ENCODE measurements around the gene ERAL1.
"Not testable (repeated sequence)": the region's sequence is repeated elsewhere in the genome, so short reads cannot be mapped to it uniquely, and the experiment has no call there.

Gene ERAL1

DNA sequence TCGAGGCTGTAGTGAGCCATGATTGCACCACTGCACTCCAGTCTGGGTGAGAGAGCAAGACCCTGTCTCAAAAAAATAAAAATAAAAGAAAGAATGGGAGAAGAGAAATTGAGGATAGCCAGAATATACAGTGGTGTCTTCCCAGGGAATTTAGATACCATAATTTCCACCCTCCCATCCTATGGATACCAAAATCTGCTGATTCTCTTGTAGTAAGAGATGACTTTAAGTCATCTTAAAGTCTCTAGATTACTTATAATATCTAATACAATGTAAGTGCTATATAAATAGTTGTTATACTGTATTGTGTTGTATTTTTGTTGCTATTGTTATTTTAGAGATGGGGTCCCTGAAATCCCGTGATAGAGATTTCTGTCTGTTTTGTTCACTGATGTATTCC is 1.5 kb upstream of the ERAL1 start:
- DNase-seq (ENCODE audit: low spot score) = no peak

DNA sequence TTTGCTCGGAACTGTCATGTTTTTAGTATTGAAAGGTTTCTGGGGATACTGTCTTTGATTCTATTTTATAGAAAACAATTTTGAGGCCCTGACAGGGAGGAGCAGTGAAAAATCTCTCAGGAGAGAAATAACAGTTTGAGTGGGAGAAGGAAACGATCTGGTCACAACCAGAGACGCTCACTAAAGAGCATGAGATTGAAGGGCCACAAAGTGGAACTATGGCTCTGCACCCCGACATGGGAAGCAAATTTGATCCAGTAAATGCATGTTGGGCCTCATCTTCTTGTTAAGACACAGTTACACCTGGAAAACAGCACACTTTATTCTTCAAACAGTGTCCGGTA is 492 bp downstream of the ERAL1 start:
- DNase-seq (ENCODE audit: low spot score) = no peak

DNA sequence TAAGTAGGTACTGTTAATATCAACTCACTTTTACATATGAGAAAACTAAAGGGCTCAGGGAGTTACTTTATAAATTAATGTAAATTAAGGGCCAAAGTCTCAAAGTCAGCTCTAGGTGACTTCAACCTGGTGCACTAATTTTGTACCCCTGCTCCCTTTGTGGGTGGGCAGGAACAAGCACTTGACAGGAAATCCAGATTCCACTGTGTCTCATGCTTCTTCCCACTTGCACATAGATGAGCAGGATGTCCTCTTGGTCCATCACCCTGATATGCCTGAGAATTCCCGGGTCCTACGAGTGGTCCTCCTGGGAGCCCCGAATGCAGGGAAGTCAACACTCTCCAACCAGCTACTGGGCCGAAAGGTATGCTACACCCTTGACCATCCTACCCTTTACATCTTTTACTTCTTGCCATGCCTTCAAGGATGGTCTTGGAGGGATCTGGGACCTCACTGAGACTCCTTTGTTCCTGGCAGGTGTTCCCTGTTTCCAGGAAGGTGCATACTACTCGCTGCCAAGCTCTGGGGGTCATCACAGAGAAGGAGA is 1.3 kb downstream of the ERAL1 start:
- DNase-seq (ENCODE audit: low spot score) = no peak

DNA sequence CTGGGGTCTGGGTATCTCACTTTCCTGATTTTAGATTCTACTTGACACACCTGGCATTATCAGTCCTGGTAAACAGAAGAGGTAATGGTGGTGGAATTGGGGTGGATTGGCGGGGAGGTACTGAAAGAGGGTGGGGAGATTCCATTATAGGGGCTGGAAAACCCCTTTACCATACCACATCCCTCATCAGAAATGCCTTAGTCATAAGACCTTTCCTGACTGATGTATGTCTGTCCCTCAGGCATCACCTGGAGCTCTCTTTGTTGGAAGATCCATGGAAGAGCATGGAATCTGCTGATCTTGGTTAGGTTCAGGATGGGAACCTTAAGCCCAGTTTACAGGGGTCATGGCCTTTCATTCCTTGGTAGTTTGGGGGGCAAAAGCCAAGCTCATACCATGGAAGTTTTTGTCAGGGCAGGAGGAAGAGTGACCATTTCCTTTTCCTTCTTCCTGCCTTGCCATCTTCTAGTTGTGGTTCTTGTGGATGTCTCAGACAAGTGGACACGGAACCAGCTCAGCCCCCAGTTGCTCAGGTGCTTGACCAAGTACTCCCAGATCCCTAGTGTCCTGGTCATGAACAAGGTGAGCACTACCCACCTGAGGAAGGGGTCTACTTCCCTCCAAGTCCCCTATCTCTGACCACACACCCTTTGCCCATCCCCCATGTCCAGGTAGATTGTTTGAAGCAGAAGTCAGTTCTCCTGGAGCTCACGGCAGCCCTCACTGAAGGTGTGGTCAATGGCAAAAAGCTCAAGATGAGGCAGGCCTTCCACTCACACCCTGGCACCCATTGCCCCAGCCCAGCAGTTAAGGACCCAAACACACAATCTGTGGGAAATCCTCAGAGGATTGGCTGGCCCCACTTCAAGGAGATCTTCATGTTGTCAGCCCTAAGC is 3.3 kb downstream of the ERAL1 start:
- no peak for DNase-seq (ENCODE audit: low spot score)

DNA sequence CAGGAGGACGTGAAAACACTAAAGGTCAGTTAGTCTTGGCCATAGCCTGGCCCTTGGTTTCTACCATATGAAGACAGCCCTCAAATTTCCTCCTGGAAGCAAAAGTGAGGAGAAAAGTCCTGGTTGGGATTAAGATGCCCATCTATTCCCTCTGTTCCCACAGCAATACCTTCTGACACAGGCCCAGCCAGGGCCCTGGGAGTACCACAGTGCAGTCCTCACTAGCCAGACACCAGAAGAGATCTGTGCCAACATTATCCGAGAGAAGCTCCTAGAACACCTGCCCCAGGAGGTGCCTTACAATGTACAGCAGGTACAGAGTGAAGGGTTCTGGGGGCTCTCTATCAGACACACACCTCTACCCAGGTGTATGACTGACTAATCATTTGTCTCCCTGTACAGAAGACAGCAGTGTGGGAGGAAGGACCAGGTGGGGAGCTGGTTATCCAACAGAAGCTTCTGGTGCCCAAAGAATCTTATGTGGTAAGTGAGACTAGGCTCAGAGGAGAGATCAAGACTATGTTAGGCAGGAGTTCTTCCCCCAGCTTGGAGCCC is 4.1 kb downstream of the ERAL1 start:
- DNase-seq (ENCODE audit: low spot score) = no peak

DNA sequence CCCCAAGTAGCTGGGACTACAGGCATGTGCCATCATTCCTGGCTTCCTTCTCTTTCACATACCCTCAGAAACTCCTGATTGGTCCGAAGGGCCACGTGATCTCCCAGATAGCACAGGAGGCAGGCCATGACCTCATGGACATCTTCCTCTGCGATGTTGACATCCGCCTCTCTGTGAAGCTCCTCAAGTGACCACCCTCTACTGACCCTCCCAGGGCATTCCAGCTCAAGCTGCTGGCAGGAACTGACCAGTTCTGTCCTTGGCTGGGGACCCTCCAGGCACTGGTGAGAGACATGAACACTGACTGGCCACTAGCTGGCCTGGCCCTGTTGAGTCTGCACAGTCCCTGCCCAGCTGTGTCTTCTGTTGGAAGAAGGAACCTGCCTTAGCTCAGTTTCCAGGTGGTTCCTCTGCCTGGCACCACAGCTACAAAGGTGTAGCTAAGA is 5.6 kb downstream of the ERAL1 start:
- no peak for DNase-seq (ENCODE audit: low spot score)

DNA sequence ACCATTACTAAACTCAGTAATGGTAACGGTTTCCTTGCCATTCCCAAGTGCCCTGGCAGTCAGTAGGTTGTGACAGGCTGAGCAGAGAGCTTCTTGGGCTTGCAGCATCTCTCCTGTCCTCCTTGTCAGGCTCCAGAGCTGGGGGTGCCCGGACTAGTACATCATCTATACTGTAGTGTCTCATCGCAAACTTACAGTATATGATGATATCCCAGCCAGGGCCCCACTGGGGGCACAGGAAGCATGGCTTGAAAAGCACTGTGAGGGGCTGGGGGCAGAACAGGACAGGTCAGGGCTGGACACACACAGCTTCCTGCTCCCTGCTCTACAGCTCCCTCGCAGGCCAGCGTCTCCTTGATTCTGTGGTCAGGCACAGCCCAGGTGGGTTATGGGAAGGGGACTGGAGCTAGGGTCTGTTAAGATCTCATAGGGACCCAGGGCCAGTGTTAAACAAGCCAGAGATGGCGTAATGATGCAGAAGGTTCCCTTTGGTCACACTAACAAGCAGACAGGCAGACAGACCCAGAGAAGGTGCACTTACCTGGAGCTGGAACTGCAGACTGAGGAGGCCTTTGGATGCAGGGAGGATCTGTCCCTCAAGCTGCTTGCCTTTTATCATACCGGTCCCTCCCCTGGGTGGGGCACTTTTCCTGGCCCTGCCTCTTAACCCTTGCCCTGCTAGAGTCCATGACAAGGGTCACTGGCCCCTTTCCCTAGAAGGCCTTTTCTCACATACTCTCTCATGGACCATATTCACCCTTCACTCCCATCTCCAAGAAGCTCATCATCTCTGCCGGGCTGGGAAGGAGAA is 6.8 kb downstream of the ERAL1 start:
- DNase-seq (ENCODE audit: low spot score) = no peak

DNA sequence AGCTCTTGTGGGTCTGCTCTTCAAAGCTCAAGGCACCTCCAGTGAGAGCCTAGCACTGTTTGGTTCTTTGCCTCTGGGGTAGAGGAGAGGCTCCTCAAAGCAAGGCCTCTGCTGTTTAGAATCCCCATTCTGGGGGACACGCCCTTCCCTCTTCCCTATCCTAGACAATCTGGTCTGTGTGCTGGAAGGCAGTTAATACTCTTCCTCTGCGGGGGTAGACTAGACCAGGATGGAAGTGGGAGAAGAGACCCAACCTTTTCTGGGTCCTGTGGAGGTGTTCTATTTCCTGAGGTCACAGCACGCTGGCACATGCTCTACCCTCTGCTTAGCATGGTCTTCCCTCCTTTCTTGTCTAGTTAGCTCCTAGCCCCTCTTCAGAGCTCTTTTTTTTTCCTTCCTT is 7.7 kb downstream of the ERAL1 start:
- no peak for DNase-seq (ENCODE audit: low spot score)

DNA sequence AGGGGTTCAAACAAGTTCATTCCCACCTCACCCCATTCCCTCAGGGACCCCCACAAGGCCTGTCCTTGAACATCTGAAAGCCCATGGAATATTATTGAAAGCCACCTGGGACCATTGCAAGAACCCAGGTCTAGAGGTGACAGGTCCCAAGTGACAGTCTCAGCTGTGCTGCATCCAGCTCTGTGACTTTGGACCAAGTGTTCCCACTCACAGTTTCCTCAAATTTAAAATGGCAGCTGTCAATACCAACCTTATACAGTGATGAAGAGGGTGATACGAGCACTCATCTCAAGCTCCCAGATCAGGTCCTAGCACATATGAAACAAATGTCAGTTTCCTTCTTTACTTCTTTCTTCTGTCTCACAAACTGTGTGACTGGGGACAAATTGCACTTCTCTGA is 9.1 kb downstream of the ERAL1 start:
- no peak for DNase-seq (ENCODE audit: low spot score)

DNA sequence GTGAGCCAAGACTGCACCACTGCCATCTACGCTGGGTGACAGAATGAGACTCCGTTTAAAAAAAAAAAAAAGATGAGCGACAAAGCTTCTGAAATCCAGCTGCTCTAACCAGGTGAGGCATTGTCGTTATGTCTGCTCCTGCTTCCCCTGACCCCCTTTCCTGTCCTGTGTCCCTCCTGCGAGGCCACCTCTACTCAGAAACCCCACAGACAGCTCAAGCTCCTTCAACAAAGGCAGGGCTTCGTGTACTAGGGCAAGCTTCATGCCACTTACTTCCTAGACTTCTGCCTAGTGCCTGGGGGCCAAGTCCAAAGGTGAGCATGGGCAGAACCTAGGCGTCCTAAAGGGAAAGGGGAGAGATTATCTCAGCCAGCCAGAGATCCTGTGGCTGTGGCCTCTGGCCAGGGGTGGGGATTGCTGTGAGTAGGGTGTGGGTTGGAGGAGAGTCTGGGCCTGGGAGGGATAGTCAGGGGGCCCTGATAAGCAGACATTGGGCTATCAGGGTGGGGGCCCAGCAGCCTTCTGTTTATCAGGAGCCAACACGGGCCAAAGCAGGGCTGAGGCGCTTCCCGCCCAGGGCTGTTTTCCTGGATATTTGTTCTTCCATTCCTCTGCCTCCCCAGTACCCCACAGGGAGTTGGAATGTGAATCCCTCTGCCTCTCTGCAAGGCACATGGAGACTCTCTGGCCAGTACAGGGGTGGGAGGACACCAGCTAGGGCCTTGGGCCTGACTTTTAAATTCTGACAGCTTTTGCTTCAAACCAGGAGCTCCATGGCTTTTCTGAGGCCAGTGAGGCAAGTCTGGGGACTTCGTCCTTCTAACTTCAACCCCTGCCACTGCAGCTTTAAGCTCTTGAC is 10.4 kb downstream of the ERAL1 start:
- no peak for DNase-seq (ENCODE audit: low spot score)

DNA sequence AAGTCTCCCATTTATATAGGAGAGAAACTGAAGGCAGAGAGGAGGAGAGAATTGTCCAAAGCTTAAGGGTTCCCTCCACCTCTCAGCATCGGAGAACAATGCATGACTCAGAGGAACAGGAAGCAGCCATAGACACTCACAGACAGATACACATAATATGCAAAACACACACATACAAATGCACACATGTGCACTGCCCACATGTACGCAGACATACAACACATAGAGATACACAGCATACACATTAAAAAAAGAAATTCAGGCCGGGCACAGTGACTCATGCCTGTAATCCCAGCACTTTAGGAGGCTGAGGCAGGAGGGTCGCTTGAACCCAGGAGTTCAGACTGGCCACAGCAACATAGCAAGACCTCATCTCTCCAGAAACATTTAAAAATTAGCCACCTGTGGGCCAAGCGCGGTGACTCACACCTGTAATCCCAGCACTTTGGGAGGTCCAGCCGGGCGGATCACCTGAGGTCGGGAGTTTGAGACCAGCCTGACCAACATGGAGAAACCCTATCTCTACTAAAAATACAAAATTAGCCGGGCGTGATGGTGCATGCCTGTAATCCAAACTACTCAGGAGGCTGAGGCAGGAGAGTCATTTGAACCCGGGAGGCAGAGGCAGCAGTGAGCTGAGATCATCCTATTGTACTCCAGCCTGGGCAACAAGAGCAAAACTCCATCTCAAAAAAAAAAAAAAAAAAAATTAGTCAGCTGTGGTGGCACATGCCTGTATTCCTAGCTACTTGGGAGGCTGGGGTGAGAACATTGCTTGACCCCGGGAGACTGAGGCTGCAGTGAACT is 11.3 kb downstream of the ERAL1 start:
- DNase-seq (ENCODE audit: low spot score) = no peak

DNA sequence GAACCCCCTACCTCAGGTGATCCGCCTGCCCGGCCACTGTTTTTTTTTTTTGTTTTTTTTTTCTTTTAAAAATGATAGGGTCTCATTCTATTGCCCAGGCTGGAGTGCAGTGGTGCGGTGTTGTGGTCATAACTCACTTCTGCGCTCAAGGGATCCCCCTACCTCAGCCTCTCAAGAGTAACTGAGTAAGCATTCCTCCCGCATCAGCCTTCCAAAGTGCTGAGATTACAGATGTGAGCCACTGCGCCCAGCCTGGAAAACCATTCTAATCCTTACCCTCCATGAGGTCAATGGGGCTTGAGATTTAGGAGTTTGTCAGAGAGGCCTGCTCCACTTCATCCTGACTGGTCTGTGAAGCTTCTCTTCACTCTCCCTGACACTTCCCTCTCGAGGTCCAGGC is 12.5 kb downstream of the ERAL1 start:
- DNase-seq (ENCODE audit: low spot score) = no peak

DNA sequence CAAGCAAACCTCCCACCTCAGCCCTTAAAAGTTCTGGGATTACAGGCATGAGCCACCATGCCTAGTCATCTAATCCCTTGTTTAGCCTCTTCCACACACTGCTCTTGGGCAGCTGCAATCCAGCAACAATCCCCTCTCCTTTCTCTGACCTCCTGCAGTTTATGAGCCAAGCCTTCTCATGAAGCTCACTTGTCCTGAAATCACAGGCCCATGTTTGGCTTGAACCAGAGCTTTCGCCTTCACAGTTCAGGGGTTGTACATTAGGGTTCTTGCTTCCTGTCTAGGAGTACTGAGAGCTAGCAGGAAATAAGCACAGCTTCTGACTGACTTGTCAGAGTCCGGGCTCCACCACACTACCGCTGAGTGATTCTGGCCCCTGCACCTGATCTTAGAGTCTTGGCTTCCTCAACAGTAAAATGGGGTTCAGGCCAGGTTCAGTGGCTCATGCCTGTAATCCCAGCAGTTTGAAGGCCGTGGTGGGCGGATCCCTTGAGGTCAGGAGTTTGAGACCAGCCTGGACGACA is 16.3 kb downstream of the ERAL1 start:
- DNase-seq (ENCODE audit: low spot score) = no peak

DNA sequence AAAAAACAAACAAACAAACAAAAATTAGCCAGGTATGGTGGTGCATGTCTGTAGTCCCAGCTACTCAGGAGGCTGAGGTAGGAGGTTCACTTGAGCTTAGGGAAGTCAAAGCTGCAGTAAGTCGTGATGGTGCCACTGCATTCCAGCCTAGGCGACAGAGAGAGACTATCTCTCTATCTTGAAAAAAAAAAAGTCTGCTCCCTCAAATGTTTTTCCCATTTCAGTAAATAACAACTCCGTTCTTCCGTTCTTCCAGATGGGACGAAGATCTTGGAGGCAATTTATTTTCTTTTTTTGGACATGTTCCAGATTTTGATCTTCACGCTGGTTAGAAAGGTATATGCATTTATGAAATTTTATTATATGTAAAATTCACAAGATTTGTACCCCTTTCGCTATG is 19.0 kb downstream of the ERAL1 start:
- DNase-seq (ENCODE audit: low spot score) = no peak

DNA sequence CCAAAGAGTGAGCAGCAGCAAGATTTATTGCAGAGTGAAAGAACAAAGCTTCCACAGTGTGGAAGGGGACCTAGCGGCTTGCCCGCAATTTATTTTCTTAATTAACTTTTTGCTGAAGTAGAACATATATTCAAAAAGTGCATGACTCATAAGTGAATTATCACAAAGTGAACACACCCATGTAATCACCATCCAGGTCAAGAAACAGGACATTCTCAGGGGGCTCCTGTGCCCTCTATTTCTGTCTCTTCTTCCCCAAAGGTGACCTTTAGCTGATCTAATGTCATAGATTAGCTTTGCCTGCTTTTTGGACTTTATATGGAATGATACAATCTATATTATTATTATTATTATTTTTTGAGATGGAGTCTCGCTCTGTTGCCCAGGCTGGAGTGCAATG is 19.9 kb downstream of the ERAL1 start:
- DNase-seq (ENCODE audit: low spot score) = no peak

DNA sequence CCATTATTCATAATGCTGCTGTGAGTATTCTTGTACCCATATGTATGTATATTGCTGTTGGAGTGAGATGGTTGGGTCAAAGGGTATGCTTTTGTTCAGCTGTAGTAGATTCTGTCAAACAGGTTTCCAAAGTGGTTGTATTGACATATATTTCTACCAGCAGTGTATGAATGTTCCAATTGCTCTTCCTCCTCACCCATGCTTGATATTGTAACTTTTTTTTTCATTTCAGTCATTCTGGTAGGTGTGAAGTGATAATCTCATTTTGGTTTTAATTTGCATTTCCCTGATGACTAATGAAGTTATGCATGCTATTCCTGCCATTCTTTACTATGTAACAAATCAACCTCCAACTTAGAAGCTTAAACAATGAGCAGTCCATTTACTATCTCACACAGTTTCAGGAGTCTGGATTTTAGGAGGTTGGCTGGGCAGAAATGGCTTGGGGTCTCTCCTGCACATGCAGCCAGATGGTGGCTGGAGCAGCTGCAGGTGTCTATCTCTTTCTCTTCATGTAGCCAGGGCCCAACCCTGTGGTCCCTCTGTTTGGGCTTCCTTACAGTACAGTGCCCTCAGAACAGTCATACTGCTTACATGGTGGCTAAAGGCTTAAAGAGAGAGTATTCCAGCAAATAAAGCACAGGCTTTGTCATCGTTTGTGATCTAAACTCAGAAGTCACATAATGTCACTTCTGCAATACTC is 21.2 kb downstream of the ERAL1 start:
- no peak for DNase-seq (ENCODE audit: low spot score)

DNA sequence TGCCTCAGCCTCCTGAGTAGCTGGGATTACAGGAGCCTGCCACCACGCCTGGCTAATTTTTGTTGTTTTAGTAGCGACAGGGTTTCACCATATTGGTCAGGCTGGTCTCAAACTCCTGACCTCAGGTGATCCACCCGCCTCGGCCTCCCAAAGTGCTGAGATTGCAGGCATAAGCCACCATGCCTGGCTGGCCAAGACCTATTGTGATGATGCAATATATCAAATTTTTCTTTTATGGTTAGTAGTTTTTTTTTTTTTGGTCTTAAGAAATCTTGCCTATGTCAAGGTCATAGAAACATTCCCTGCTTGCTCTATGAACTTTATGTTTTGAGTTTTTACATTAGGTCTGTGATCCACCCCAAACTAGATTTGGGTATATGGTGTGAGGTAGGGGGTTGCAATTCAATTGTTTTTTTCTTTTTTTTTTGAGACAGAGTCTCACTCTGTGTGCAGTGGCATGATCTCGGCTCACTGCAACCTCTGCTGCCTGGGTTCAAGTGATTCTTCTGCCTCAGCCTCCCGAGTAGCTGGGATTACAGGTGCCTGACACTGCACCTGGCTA is 22.4 kb downstream of the ERAL1 start:
- DNase-seq (ENCODE audit: low spot score) = not testable (repeated sequence)

DNA sequence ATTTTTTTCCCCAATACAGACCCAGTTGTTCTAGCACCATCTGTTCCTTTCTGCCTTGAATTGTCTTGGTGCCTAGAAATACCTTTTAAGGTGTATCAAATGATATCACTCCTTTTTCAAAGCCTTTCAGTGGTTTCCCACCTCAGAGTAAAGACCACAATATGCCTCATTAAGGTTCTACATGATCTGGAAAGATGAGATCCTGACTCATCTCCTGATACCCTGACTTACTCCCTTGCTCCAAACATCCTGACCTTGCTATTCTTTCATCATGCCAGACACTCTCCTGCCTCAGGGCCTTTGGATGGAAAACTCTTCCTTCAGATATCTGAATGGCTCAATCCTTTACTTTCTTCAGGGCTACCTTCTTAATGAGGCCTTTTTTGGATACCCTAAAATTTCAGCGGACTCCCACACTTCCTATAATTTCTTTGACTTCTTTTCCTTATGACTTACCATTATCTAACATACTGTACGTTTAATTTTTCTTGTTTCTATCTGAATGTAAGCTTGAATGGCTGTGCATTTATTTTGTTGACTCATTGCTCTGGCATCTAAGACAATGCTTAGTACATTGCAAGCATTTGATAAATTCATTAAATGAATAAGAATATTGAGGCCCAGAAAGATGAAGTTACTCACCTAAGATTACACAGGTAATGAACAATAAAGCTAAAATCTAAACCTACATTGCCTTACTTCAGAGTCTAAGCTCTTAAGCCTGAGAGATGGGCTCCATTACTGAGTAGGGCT is 23.5 kb downstream of the ERAL1 start:
- DNase-seq (ENCODE audit: low spot score) = no peak

DNA sequence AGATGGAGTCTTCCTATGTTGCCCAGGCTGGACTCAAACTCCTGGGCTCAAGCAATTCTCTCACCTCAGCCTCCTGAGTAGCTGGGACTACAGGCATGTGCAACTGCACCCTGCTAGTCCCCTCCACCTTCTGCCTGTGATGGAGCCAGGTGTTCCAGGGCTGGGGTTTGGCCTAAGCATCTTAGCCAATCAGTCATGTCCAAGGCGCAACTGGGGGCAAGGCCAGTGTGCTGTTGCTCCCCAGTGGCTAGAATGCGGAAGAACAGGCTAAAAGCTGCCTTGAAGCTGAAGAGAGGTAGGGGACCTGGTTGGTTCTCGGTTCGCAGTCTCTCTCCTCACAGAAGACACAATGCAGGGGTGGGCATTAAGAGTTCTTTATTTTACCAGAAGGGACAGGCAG is 24.2 kb downstream of the ERAL1 start:
- peak; percentile 54 for DNase-seq (ENCODE audit: low spot score)
